NCI-H1092 (cell line): Measurements from ENCODE around the gene DYRK3.
"Not testable (repeated sequence)": the region's sequence is repeated elsewhere in the genome, so short reads cannot be mapped to it uniquely, and the experiment has no call there.

ENCODE experiments used
- DNase-seq: peaks from one replicate; lab custom pipeline; 2025; lab: John Stamatoyannopoulos, UW

The DYRK3 gene

DNA sequence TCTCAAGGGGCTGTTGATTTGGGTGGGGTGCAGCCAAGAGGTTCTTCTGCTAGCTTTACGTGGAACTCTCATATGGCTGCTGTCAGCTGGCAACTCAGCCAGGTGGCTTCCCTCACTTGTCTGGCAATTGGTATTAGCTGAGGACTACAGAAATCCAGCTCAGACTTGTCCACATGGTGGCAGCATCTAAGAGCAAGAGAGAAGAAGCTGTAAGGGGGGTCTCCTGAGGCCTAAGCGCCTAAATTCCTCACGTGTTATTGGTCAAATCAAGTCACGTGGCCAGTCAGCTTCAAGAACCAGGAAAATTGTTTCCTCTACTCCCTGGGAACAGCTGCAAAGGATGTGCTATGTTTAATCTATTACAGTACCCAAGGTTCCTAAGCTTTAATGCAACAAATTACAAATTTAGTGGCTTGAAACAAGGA lies 4.2 kb upstream of the DYRK3 start:
- DNase-seq: peak; percentile 90

DNA sequence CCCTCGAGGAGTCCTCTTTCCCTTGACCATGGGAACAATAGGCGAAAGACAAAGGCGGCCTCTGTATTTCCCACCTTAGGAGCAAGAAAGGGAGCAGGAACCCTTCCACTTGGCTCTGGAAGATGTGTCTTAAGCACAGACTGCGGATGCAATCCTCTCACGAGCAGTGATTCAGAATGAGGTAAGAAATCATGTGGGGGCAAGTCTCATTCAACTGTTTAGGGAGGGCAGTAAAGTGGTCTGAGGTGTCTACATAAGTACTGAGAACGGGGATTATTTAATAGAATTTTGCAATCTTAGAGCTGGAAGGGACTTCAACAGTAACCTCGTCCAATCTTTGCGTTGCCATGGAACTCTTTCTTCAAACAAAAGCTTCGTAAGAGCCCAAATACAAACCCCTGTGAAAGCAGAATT lies 1.6 kb upstream of the DYRK3 start:
- no peak for DNase-seq

DNA sequence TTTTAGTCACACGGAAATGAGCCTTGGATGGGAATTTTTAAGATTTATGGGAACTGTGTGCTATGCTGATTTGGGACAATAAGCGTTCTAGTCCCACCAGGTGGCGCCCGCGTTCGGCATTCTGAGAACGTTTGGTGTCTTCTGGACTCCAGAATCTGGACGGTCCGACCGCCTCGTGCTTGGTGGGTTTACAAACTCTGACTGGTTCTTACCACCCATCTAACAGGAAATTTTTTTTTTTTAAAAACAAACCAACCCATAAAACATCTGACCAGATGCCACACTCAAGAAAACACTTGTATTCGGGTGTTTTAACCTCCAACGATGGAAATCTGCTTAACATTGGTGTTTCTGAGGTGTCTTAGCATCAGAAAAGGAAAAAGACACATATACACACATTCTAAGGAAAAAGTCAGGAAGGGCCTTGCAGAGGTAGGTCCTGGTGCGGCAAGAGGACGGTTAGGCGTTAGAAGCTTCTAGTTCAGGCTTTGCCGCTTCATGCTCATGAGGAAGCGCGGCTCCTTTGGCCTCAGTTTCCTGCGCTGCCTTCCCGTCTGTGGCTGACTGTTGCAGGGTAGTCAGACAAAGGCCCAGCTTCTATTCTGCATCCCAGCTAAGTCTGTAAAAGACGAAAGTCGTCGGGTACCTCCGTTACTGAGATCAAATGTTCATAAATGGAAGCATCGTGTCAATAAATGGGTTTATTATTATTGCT lies 814 bp upstream of the DYRK3 start:
- DNase-seq: peak; percentile 96

DNA sequence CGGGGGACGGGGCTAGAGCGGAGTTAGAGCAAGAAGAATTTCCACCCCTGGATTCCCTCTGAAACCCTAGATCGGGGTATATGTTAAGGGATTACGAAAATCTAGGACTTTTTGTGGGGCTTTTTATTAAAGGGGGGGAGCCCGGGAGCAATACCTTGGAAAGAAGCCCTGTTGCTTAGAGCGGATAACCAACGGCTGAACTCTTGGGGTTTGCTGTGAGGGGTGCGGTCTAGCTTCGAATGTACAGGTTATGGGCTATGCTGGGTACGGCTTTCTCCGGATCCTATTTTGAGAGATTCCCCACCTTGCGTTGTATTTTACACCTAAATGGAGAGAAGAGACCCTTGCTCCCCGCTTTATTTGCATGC lies 626 bp downstream of the DYRK3 start:
- no peak for DNase-seq

DNA sequence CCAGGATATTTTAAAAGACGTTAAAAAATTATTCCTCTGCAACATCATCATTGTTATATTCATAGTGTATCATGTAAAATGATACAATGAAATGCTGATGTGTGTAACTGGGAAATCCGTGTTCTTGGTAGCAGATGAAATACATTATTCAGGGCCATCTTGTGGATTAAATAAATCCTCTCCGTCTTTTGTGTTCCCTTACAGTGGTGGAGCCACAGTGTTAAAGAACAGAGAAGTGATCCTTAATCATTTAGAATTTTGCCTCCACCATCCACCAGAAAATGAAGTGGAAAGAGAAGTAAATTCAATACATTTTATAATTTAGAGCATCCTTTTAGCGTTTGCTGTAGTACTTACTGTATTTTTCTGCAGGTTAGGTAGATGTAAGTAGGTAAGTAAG lies 1.3 kb downstream of the DYRK3 start:
- no peak for DNase-seq

DNA sequence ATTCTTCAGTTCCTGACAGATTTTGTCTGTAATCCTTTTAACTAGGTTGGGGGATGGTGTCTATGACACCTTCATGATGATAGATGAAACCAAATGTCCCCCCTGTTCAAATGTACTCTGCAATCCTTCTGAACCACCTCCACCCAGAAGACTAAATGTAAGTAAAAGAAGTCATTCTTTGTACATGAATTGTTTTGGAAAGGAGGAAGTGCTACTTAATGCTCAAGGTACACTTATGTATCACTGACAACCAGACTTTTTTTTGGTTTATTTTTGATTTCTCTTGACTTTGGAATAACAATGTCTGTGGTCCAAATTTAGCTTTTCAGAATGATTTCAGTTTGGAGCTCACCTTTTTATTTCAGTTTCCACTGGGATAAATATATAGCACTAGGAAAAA lies 2.3 kb downstream of the DYRK3 start:
- no peak for DNase-seq

DNA sequence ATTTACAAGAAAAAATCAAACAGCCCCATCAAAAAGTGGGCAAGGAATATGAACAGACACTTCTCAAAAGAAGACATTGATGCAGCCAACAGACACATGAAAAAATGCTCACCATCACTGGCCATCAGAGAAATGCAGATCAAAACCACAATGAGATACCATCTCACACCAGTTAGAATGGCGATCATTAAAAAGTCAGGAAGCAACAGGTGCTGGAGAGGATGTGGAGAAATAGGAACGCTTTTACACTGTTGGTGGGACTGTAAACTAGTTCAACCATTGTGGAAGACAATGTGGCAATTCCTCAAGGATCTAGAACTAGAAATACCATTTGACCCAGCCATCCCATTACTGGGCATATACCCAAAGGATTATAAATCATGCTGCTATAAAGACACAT lies 6.7 kb downstream of the DYRK3 start:
- not testable (repeated sequence) for DNase-seq

DNA sequence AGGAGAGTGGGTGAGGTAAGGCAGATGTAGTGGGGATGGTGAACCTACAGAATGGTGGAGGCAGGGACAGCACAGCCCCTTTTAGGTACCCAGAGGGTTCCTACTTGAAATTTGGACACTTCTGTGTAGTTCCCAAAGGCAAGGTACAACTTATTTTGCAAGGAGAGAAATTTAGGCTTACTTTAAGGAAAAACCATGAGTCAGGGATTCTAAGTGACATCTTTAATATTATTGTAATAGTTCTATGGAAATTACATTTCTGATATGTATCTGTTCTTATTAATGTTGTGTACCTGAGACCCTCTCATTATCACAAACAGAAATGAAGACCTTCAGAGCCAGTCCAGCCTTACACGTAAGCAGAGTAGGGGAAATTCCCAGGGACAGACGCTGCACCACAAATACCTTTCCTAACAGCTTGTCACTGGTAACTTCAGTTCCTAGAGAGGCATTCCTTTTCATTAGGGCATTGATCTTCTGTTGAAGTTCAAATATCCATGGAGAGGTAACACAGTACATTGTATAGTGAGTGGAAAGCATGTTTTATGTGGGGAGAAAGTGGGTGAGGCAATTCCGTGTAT lies 7.9 kb downstream of the DYRK3 start:
- DNase-seq: no peak

DNA sequence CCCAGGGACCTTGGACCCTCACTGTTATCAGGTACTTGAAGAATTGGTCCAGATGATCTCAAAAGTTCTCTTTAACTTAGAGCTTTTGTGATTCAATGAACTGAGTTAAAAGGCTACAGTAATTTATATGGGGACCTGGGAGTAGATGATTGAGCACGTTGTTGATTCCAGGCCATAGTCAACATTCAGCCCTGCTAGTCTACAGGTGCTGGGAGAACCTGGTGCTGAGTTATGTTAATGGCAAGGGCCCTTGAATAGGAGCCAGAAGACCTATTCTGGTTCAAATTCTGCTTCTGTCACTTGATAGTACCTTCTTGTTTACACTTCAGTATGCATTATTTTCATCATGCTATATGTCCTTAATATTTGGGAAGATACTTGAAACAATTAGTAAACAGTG lies 11.2 kb downstream of the DYRK3 start:
- DNase-seq: no peak

DNA sequence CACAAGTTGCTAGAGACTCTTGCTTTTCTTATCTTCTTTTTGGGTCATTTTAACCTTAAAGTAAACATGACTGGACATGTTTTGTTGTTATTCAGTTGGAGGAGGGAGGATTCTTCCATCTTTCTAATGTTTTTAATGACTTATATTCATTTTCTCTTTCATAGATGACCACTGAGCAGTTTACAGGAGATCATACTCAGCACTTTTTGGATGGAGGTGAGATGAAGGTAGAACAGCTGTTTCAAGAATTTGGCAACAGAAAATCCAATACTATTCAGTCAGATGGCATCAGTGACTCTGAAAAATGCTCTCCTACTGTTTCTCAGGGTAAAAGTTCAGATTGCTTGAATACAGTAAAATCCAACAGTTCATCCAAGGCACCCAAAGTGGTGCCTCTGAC lies 11.9 kb downstream of the DYRK3 start:
- DNase-seq: no peak

DNA sequence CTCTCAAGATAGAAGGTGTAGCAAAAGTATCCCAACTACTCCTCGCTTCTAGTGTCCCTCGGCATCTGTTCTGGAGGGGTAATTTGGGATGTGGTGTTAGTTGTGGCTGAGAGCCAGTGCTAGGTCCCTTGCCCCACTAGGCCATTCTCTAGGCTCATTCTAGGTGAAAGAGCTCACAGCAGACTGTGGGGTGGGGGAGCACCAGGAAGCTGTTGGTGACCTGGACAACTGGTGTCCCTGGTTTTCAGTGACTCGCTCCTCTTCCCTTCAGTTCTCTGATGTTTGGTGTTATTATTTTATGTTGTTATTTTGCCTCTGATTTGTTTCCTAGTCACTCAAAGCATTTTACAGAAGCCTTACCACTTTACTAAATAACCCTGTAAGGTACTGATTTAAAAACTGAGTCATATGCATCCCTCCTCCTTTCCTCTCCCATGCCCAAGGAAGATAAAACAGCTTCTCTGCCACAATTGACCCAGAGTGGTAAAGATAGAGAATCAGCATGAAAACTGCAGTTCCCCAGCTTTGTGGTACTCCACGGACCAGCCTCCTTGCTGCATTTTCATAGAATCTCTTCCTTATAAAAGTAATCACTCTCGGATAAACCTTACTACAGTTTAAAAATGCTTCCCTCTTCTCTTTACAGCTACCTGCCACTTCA lies 14.1 kb downstream of the DYRK3 start:
- DNase-seq: no peak

DNA sequence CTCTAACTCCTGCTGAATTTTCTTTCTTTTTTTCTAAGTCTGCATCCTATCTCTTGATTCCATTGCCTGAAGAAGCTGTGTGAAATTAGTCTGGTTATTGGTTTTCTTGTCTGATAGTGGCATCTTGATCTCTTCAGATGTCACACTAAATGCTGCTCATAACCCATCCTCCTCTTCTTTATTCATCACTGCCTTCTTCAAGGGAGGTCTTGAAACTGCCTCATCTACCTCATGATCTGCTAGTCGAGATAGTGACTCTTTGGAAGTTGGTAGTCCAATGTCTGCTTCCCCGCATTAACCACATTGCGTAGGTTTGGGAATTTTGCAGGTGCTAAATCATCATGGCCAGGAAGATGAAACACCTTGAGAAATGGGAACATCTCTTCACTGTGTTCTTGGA lies 15.7 kb downstream of the DYRK3 start:
- no peak for DNase-seq

DNA sequence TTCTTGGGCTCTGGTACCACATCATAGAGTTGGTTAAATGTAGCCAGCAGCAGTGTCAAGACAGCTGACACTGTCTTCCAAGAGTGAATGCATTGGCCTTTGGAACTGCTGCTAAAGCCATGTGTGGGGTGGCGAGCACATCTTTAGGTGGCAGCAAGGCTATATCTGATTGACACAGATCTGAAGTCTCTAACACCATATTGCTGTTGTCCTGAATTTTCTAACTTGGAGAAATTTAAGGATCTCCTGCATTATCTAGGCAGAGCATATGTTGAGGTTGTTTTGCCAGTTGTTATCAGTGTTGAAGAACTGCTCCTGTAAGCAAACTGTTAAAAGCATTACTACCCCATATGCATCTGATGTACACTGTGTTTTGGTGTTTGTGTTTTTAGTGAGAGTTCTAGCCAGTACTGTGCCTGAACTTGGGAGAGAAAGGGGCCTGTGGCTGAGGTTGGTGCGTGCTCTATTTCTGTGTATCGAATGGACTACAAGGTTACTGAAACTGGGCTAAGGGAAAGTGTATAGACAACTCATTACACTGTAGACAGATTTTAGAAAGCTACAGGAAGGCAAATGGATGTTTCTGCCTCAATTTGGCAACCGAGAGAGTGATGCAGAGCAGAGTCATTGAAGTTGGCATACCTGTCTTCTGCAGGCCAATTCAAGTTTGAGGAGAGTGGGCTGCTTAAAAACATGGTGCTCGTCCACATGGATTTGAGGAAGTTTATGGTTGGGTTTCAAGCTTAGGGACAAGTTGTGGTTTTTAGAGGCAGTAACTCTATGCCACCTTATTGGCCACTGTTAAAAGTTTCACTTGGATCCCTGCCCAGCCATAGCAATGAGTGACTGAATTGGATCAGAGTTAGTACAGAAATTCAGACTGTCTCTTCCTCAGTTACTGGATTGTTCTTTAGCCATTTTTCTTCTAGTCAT lies 16.9 kb downstream of the DYRK3 start:
- no peak for DNase-seq

DNA sequence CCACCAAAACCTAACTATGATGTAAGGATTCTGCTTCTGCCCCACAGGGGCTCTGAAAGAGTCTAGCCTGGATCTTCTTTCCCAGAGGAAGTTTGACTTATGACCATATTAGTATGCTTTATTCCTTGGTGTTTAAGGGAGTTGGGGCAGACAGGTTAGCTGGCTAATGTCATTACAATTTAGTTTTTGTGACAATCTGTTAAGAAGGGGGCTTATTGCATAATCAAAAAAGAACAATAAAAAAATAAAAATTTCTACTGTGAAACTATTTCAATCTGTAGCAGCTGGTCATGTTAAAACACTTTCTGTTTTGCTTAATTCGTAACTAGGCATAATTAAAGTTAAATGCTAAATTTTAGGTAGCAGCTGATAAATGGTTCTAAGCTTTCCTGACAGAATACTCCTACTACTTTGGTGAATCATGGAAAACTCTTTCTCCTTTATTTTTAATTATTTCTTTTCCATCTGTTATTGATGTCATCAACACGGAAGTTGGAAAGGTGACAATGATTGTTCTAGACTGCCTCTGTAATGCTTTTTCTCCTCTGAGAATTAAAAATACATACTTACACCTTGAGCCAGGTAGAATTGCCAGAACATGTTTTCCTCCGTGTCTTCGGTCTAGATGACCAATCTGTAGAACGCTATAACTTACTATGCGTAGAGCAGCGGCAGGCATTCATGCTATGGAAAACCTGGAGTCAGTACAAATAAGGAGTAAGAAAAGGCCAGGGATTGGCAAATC lies 18.6 kb downstream of the DYRK3 start:
- no peak for DNase-seq

DNA sequence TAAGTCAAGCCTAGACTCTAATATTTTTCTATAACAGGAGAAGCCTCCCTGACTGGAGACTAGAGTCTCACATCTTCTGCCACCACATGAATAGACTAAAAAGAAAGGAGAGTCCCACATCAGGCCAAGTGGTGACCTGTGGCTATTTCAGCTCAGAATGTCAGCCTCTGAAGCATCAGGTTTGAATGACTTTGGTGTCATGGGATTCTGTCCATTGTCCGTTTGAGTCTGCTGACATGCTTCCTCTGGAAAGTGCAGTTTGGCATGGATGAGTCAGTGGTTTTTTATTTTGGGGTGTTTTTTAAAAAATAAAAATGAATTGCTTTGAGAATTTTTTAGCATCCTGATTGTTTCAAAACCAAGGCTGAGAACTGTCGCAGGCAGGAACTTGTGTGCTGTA lies 19.5 kb downstream of the DYRK3 start:
- DNase-seq: no peak

DNA sequence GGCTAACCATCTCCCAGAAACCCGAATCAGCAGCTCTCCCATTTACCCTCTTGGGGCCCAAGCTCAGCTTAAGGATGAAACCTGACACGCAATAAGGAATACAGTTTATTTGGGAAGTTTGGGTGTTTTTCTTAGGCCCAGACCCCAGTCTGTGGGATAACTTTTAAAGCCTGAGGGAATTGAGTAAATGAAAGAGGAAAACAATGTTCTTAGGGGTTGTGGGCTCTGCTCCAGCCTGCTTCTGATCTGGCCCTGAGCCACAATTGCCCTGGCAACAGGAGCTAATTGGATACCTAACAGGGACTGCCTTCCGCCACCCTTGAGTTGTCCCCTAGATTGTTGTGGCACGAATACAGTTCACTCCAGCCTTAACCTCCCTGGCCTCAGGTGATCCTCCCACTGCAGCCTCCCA lies 20.1 kb downstream of the DYRK3 start:
- peak; percentile 69 for DNase-seq

DNA sequence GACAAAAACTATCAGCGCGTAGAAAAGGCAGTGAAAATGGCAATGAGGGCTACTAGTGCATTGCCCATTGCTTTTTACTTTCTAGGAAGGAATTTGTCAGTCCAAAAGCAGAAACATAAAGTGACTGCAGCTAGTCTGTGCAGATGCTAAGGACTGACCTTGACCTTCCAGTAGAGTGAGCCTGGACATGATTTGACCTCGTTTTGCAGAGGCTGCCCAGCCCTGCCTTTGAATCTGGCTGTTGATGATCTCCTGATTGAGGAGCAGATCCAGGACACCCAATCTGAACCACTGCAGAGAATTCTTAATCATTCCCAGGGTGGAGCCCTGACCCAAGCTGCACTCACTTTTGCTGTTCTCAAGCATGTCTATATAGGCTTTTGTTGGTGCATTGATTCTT lies 21.6 kb downstream of the DYRK3 start:
- DNase-seq: no peak

DNA sequence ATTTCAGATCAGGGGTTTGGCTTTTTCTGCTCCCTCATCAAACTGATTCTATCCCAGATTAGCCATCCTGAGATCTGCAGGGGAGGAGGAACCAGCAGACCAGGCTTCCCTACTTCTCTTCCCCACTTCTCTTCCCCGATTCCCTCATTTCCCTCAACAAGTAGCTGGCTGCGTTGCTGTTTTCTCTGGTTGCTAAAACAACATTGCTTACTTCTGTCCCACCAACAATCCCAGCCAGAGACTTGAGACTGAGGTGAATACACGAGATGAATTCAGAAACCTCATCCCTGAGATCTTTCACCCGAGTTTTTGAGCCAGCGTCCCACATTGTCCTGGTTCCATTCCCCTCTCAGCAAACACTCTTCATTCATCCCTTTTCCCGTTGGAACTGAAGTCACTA lies 22.4 kb downstream of the DYRK3 start:
- no peak for DNase-seq

DNA sequence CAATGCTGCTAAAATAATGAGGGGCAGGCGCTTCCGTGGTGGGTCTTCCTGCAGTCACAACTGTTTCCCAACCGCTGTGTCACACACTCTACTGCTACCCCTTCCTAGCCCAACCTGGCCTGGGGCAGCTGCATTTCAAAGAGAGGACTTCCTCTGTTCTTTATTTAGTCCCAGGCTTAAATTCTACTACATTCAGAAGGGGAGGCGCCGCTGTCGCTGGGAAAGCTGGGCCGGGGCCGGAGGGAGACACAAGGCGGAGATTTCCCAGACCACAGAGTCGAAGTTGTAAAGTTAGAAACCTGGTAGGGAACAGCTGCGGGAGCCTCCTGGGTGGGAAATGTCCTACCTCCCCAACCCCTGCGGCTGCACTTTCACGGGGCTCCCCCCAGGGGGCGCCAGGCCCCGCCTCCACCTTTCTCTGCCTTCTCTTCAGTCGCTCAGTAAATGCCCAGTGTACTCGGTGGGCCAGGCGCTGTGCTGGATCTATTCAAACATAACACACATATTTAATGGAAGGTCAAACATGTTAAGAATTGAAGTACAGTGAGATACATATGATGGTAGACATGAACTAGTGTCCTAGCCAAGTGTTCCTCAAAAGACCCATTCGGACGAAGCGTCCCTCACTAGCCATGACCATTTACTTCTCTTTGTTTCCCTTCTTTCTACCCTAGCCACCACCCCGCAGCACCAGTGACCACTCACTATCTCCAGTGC lies 23.1 kb downstream of the DYRK3 start:
- peak; percentile 20 for DNase-seq

DNA sequence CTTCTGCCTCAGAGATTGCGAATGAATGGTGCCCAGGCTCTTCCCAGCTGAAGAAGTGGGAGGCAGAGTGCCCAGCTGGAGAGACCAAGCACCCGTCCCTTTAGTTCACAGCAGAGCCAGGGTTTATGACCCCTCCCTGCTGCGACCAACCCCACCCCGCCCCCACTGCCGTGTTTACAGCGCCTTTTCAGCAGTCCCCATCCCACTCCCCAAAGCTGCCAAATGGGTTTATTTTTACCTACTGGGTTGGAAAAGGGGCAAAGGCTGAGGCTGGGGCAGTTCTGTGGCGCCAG lies 23.6 kb downstream of the DYRK3 start:
- peak; percentile 46 for DNase-seq

DNA sequence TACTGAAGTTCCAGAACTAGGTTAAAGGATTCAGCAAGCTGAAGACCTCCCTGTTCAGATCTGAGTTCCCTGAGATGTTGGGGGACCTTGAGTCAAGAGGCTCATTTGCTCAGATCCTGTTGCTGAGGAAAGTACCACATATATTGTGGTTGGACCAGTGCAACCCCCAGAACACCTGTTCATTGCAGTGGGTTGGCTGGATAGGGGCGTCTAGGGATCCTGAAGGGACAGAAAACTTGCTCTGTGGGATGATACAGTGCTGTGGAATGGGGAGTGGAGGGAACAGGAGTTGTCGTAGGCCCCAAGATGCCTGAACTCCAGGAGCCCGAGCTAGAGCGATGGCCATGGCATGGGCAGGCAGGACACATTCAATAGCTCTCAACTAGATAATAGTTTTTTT lies 24.8 kb downstream of the DYRK3 start:
- DNase-seq: no peak
